Measurements from ENCODE around the gene PRKACA. TPM values are rescaled to one million over a fixed set of nuclear protein-coding genes. Genes with fewer than 3 reads are reported as not detected.

Gene PRKACA
- polyA plus RNA-seq, 2 of the 4 experiments (the other 2 are of a cell fraction): 10.0 to 40.9 TPM

- CTCF ChIA-PET: interaction anchor here (0.8 to 2.0 kb wide), 3 partner anchors 11 to 31 kb away, joined by 3 to 4 read pairs (median 4); no protein-coding TSS in a partner anchor
- POLR2A ChIA-PET: no interaction called here
Measured at GRCh38 chr19:14102756-14103155, 14.8 kb downstream of the PRKACA start.

DNA sequence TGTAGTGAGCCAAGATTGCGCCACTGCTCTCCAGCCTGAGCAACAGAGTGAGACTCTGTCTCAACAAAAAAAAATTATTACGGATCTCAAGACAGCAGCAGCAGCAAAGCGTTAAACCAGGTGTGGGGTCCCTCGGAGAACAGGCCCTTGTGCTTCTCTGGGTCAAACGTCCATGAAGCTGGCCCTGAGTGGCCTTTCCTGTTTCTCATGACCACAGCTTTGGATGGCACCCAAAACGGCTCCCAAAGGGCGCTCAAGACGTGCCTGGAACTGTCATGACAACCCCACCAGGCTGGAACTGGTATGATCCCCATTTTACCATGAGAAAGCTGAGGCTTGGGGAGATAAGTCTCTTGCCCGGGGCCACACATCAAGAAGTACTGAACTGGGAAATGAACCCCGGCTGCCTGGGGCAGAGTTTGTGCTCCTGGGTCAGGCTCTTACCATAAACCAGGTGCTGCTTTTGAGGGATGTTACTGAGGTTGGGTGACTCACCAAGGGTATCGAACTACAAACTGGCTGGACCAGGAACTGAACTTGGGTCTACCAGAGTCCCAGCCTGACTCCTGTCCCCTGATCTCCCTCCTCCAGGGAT is 15.4 kb downstream of the PRKACA start:
- no peak for DNase-seq (ENCODE audit: low read depth in 1 of 2, low spot score in 1 of 2)
- WGBS (ENCODE audit: missing lambda C conversion rate): 89% methylated on average over 8 of the region's 11 CpGs
- ChIA-PET POLR2A (no interaction called here), CTCF (interaction anchor here (0.8 to 2.0 kb wide), 4 partner anchors 10 to 43 kb away, joined by 3 to 4 read pairs (median 4); no protein-coding TSS in a partner anchor)
- Histone ChIP-seq H3K4me1 (no peaks in the 10 kb centered on the region), H3K4me2 (no peak overlapping the region), H3K4me3 (no peak overlapping the region), H3K27ac (no peak overlapping the region), H3K9me3 (no peaks in the 10 kb centered on the region)
- TF ChIP-seq KDM1A (IDR thresholded peaks at IDR 0.05; ENCODE audit: low read depth) (no peak), ZSCAN20 (CRISPR knock-in tag; IDR thresholded peaks at IDR 0.05) (no peak), FOXS1 (CRISPR knock-in tag; IDR thresholded peaks at IDR 0.05) (no peak)
- ATAC-seq: no peak
- no peak for FAIRE-seq

More at GRCh38 chr19:14102756-14103155, 14.8 kb downstream of the PRKACA start:
- no peaks in the 10 kb centered on the region for H3K9me3 ChIP-seq
- no peak for DNase-seq (ENCODE audit: low read depth in 1 of 2, low spot score in 1 of 2)
- H3K4me2 ChIP-seq: no peak overlapping the region
- ATAC-seq: no peak
- H3K4me3 ChIP-seq: no peak overlapping the region
- no peak overlapping the region for H3K27ac ChIP-seq
- FAIRE-seq: no peak
- TF ChIP-seq CHD4 (IDR thresholded peaks at IDR 0.05; ENCODE audit: borderline replicate concordance) (no peak), EP300 (IDR thresholded peaks at IDR 0.05) (no peak), PHF8 (IDR thresholded peaks at IDR 0.05; ENCODE audit: borderline replicate concordance, low read depth) (no peak), MYC (IDR thresholded peaks at IDR 0.05; ENCODE audit: borderline replicate concordance, low read length) (no peak), HEYL (CRISPR knock-in tag; IDR thresholded peaks at IDR 0.05) (no peak), FOSB (CRISPR knock-in tag; IDR thresholded peaks at IDR 0.05) (no peak), EHF (CRISPR knock-in tag; IDR thresholded peaks at IDR 0.05) (no peak)
- TF ChIP-seq, protein P1, sequence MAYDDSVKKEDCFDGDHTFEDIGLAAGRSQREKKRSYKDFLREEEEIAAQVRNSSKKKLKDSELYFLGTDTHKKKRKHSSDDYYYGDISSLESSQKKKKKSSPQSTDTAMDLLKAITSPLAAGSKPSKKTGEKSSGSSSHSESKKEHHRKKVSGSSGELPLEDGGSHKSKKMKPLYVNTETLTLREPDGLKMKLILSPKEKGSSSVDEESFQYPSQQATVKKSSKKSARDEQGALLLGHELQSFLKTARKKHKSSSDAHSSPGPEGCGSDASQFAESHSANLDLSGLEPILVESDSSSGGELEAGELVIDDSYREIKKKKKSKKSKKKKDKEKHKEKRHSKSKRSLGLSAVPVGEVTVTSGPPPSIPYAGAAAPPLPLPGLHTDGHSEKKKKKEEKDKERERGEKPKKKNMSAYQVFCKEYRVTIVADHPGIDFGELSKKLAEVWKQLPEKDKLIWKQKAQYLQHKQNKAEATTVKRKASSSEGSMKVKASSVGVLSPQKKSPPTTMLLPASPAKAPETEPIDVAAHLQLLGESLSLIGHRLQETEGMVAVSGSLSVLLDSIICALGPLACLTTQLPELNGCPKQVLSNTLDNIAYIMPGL (CRISPR knock-in tag; IDR thresholded peaks at IDR 0.05; ENCODE audit: borderline replicate concordance): no peak
- 85% methylated on average over 8 of the region's 10 CpGs for WGBS (ENCODE audit: missing lambda C conversion rate)
- no peaks in the 10 kb centered on the region for H3K4me1 ChIP-seq

DNA sequence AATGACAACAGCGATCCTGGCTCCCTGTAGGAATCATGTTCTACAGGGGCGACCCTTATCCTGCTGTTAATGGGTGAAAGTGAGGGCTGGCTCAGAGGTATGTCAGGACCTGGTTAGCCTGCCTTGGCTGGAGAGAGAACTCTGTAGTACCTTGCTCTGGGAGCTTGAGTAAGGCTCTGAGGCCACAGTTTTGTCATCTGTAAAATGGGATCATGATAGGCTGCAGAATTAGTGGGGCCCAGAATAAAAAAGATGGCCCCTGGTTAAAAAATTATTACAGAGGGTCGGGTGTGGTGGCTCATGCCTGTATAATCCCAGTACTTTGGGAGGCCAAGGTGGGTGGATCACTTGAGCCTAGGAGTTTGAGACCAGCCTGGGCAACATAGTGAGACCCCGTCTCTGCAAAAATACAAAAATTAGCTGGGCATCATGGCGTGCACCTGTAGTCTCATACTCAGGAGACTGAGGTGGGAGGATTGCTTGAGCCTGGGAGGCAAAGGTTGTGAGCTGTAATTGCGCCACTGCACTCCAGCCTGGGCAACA is 16.5 kb downstream of the PRKACA start:
- DNase-seq (ENCODE audit: low read depth in 1 of 2, low spot score in 1 of 2) (no peak), FAIRE-seq (no peak), ATAC-seq (no peak)
- Histone ChIP-seq H3K4me3 (no peak overlapping the region), H3K4me1 (no peaks in the 10 kb centered on the region), H3K4me2 (no peak overlapping the region), H3K27ac (no peak overlapping the region), H3K9me3 (no peaks in the 10 kb centered on the region)
- ChIA-PET CTCF (interaction anchor here (1.1 to 2.0 kb wide), 4 partner anchors 9 to 42 kb away, joined by 3 to 4 read pairs (median 4); partner anchors contain the start of gene ASF1B), POLR2A (no interaction called here)
- TF ChIP-seq RCOR1 (IDR thresholded peaks at IDR 0.05; ENCODE audit: low read depth, low read length) (no peak), CHD4 (IDR thresholded peaks at IDR 0.05; ENCODE audit: borderline replicate concordance) (no peak), JUNB (IDR thresholded peaks at IDR 0.05) (no peak), RARB (CRISPR knock-in tag; IDR thresholded peaks at IDR 0.05) (no peak), CEBPB (IDR thresholded peaks at IDR 0.05) (no peak), EP300 (IDR thresholded peaks at IDR 0.05) (no peak), HOXA7 (CRISPR knock-in tag; IDR thresholded peaks at IDR 0.05) (no peak), ZSCAN20 (CRISPR knock-in tag; IDR thresholded peaks at IDR 0.05) (no peak), CHD2 (IDR thresholded peaks at IDR 0.05; ENCODE audit: low read length, partially characterized antibody) (no peak)
- TF ChIP-seq, protein P2, sequence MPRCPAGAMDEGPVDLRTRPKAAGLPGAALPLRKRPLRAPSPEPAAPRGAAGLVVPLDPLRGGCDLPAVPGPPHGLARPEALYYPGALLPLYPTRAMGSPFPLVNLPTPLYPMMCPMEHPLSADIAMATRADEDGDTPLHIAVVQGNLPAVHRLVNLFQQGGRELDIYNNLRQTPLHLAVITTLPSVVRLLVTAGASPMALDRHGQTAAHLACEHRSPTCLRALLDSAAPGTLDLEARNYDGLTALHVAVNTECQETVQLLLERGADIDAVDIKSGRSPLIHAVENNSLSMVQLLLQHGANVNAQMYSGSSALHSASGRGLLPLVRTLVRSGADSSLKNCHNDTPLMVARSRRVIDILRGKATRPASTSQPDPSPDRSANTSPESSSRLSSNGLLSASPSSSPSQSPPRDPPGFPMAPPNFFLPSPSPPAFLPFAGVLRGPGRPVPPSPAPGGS (IDR thresholded peaks at IDR 0.05): no peak
- TF ChIP-seq, protein P3, sequence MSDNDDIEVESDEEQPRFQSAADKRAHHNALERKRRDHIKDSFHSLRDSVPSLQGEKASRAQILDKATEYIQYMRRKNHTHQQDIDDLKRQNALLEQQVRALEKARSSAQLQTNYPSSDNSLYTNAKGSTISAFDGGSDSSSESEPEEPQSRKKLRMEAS (IDR thresholded peaks at IDR 0.05): no peak
- TF ChIP-seq, protein P4, sequence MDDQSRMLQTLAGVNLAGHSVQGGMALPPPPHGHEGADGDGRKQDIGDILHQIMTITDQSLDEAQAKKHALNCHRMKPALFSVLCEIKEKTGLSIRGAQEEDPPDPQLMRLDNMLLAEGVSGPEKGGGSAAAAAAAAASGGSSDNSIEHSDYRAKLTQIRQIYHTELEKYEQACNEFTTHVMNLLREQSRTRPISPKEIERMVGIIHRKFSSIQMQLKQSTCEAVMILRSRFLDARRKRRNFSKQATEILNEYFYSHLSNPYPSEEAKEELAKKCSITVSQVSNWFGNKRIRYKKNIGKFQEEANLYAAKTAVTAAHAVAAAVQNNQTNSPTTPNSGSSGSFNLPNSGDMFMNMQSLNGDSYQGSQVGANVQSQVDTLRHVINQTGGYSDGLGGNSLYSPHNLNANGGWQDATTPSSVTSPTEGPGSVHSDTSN (IDR thresholded peaks at IDR 0.05): no peak
- WGBS (ENCODE audit: missing lambda C conversion rate): 92% methylated on average over 5 of the region's 6 CpGs

Measured in A549 (cell line).